Motor neuron (in vitro differentiated cells): ENCODE results near the gene ADARB1. TPM values are rescaled to one million over a fixed set of nuclear protein-coding genes. Genes with fewer than 3 reads are reported as not detected.

Source experiments
- ATAC-seq, 8 experiments: fragments of 200-7000 bp; cut with Tn5 transposase; replicated peaks in 6 of 8; 2 replicates each; pipeline ENCODE4 v1.8.0; 2021; ENCODE audit warnings: mild to moderate bottlenecking in 8 of 8, moderate library complexity in 8 of 8
- H3K27ac ChIP-seq, 2 donors: fragments of 250-450 bp; sonication (Bioruptor Pico); 2 replicates each; pipeline ENCODE4 v1.9.0; 2021; ENCODE audit warnings: antibody characterized with exemption in 2 of 2, mild to moderate bottlenecking in 2 of 2, moderate library complexity in 1 of 2
- H3K4me1 ChIP-seq, 2 donors: fragments of 250-450 bp; sonication (Bioruptor Pico); replicated peaks in 1 of 2; 2 replicates each; pipeline ENCODE4 v1.6.1; 2021; ENCODE audit warnings: antibody characterized with exemption in 2 of 2, mild to moderate bottlenecking in 2 of 2, moderate library complexity in 1 of 2
- H3K4me3 ChIP-seq, 5 donors: fragments of 250-450 bp; sonication (Bioruptor Pico); 2 replicates each; pipeline ENCODE4 v1.9.0; 2021; ENCODE audit warnings: antibody characterized with exemption in 5 of 5, mild to moderate bottlenecking in 5 of 5, moderate library complexity in 4 of 5
- WGBS, 10 experiments: fragments of 450-650 bp; shearing (Covaris generic); methylation state at CpG; one replicate each; pipeline ENCODE4 v1.0.0; 2022; 5-methylcytosine and 5-hydroxymethylcytosine counted together
- in situ Hi-C, 9 experiments: fragments of 400-800 bp; cut with MboI; loops; one replicate each; pipeline ENCODE4 v1.15.0; 2021; ENCODE audit warnings: low sequenced_read_pairs in 9 of 9, low pct_unique_long_range_greater_than_20kb in 2 of 9; ENCODE audit not compliant: unreplicated experiment in 9 of 9
- total RNA-seq, 8 experiments: library from RNA; unstranded; fragments of 300-600 nt; gene quantifications; 2 replicates each; pipeline versions ENCODE4 v1.2.3 to v1.2.4, GENCODE V29; 2022

The ADARB1 gene
- total RNA-seq, 8 experiments from 2014 or later: 3.7 to 18.4 (median 8.2) TPM

DNA sequence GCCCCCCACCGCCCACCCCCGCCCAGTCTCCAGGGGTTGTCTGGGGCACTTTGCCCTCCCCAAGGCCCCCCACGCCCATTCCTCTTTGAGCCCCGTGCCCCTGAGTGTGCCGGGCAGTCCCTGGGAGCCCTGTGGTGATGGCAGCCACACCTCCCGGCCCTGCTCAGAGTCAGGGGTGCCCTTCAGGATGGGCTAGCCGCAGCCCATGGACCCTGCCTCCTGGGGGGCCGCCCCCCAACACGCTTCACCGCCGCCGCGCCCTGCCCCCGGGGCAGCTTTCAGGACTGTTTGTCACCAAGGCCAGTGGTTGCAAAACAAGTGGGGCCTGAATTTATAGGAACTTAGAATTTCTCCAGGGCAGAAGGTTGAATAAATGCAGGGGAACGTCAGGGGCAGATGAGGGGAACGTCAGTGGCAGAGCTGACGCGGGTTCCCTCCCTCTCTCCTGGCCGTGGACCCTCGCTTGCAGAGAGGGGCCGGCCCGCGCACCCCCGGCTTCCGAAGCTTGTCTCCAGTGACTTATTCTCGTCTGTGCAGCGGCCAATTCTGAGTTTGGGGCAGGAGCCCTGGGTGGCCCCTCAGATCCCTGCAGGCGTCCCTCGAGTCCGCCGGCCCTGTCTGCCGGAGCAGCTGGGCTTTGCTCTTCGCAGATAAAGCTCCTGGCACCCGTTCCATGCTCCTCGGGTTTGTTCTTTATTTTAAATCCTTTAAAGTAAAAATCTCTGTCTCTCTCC lies 41.2 kb upstream of the ADARB1 start:
- 28 to 100% (median 76%) methylated on average over 1 to 23 of the region's 35 CpGs; no CpG with 5 or more reads in 3 of the 10 experiments for WGBS, 10 experiments
- in situ Hi-C loops: no loop called here
- Histone ChIP-seq H3K4me3 (no peak overlapping the region), H3K27ac (no peak overlapping the region), H3K4me1 (peaks cover 34 to 35% of the 10 kb centered on the region in 2 donors)
- ATAC-seq: no peak

DNA sequence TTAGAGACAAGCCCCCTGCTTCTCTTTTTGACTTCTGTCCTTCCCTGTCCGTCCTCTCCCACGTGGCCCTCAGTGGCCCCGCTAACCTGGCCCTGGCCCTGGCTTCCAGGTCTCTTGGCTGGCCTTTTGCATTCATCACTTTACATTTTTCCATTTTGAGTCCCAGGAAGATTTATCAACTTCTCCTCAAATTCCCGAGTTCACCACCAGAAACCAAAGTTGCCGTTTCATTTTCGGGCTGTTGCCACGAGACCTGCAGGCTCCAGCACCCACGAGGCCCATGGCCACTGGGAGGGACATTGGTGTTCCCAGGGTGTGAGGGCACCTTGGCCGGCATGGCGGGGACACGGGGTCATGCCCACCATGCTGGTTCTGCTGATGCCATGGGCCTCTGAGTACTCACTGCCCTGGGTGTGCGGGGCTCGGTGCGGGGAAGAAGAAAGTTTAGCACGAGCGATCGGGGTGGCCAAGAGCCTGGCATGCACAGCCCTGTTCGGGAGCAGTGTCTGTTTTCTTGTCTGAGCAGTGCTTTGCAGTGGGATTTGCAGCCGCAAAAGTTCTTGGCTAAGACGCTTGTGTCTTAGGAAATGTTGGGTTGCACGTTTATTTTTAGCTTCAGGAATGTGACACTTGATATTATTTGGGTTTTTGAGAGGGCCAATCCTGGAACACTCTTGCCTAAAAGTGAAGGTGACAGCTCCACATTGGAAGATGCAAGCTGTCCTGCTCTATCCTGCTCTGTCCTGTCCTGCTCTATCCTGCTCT lies 40.4 kb upstream of the ADARB1 start:
- H3K27ac ChIP-seq: no peak overlapping the region
- 6 to 95% (median 69%) methylated on average over 2 to 19 of the region's 21 CpGs; no CpG with 5 or more reads in 1 of the 10 experiments for WGBS, 10 experiments
- in situ Hi-C loops: no loop called here
- no peak overlapping the region for H3K4me3 ChIP-seq
- no peak for ATAC-seq
- peaks cover 34 to 35% of the 10 kb centered on the region in 2 donors for H3K4me1 ChIP-seq

DNA sequence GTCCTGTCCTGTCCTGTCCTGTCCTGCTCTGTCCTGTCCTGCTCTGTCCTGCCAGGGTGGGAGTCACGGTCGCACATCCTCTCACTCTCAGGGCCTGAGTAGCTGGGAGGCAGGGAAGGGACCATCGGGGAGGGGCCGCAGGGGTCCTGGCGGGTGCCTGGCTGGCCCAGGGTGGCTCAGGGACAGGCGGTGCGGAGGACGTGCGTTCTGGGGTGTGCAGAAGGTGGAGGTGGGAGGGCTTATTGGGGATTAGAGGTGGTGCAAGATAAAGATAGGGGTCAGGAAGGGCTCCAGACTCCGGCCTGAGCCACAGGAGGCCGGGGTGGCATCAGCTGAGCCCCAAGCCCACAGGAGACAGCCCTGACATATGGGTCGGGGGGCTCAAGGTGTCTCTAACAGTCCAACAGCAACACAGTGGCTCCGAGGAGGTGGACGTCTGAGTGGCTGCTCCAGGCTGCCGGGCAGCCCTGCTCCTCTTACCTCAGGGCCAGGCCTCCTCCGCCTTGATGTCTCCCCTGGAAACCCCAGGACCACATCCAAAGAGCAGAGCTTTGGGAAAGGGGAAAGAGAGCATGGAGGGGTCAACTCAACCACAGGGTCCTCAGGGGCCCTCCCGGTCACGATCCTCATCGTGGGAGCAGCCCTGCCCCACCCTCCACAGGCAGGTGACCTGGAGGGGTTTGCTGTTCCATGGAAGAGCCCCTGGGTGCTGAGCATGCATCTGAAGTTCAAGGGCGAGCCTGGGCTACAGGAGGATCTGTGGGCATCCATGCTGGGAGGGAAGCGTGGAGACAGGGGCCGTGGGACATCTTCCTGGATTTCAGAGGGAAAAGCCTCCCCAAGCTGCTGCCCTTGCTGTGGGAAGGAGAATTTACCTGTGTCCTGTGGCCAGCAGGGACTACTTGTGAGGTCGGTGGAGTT lies 39.6 kb upstream of the ADARB1 start:
- in situ Hi-C loops: no loop called here
- Histone ChIP-seq H3K4me1 (peaks cover 26 to 27% of the 10 kb centered on the region in 2 donors), H3K4me3 (no peak overlapping the region), H3K27ac (no peak overlapping the region)
- no peak for ATAC-seq
- 47 to 100% (median 96%) methylated on average over 1 to 10 of the region's 23 CpGs; no CpG with 5 or more reads in 5 of the 10 experiments for WGBS, 10 experiments

DNA sequence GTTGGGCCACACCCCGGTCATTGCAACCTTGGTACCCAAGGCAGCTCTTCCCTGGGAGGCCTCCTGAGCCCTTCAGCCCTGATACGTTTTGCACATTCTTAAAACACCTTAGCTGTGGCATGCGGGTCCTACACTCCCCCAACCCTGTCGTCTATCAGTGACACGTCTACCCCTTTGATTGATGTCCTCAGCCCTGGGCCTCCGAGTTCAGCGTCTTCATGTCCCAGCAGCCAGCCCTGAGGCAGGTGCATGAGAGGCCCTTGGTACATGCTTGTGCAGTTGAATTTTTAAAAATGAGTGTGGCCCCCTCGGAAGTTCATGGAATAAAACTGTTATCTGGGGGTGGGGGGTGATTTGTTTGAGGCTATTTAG lies 38.9 kb upstream of the ADARB1 start:
- no peak for ATAC-seq
- no peak overlapping the region for H3K4me3 ChIP-seq
- 94 to 100% (median 100%) methylated on average over 1 to 3 of the region's 8 CpGs; no CpG with 5 or more reads in 6 of the 10 experiments for WGBS, 10 experiments
- peaks cover 20 to 22% of the 10 kb centered on the region in 2 donors for H3K4me1 ChIP-seq
- no peak overlapping the region for H3K27ac ChIP-seq
- in situ Hi-C loops: no loop called here

DNA sequence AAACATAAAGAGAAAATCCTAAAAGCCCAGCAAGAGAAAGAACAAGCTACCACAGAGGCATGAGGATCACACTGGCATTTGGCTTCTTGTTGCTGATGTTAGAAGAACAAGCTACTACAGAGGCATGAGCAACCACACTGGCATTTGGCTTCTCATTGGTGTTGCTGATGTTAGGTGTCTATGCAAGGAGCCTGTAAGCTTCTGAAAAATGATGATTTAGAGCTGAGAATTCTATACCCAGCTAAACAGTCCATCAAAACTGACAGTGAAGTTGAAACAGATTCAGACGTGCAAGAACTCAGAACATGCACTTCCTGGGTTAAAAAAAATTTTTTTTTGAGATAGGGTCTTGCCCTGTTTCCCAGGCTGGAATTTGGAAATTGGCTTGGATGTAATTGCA lies 37.8 kb upstream of the ADARB1 start:
- 20 to 75% (median 60%) methylated on average over 1 of the region's 1 CpG; no CpG with 5 or more reads in 5 of the 10 experiments for WGBS, 10 experiments
- H3K4me1 ChIP-seq: peaks cover 15% of the 10 kb centered on the region in 2 donors
- in situ Hi-C loops: no loop called here
- no peak for ATAC-seq
- no peak overlapping the region for H3K4me3 ChIP-seq
- no peak overlapping the region for H3K27ac ChIP-seq

DNA sequence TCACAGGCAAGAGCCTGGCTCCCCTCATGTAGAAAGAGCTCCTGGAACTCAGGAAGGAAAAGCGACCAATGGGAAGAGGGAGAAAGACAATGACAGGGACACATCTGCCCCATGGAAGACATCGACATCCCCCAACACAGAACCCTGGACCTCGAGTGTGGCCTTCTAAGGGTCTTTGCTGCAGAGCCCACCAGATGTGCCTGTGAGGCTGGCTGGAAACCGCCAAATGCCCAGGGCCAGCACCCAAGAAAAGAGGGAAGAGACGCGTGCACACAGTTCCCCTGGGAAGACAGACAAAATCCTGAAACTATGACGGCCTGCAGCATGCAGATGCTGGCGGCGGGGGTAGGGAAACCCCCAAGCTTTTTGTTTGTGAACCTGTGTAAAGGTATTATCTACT lies 36.4 kb upstream of the ADARB1 start:
- no peak for ATAC-seq
- H3K4me1 ChIP-seq: peaks cover 8 to 9% of the 10 kb centered on the region in 2 donors
- H3K4me3 ChIP-seq: no peak overlapping the region
- in situ Hi-C loops: no loop called here
- H3K27ac ChIP-seq: no peak overlapping the region
- WGBS, 10 experiments: 74 to 100% (median 96%) methylated on average over 1 to 4 of the region's 9 CpGs; no CpG with 5 or more reads in 3 of the 10 experiments

DNA sequence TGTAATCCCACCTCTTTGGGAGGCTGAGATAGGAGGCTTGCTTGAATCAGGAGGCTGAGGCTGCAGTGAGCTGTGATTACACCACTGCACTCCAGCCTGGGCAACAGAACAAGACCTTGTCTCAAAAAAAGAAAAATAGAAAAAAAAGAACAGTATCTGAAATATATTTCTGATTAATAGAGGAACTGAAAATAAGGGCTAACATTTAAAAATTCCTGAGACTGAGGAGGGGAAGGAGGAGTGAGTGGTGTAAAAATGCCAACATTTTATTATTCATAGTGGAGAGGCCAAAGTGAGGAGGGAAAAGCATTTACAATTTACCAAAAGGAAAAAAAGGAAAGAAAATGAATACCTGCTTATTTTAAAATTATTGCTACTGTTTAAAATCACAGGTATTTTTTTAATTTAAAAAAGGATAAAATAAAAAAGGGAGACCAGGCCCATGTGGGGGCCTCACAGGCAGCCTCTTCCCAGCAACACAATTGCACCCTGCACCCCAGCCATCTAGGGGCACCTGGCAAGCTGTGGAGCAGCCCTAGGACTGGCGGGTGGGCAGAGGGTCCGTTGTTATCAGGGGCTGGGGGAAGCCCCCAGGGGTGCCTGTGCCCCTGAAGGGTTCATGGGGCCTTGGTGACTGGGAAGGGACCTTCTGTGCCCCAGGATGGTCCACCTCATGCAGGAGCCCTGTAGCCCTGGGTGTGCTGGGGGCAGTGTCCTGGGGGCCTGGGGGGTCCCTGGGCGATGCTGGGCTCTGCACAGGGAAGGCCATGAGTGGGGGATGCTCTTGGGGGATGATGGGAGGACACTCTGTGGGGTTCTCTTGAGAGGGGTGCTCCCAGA lies 34.8 kb upstream of the ADARB1 start:
- no peak for ATAC-seq
- in situ Hi-C loops: no loop called here
- Histone ChIP-seq H3K4me3 (no peak overlapping the region), H3K27ac (no peak overlapping the region), H3K4me1 (peaks cover 5 to 8% of the 10 kb centered on the region in 2 donors)
- WGBS, 10 experiments: no CpG with 5 or more reads among the region's 3 CpGs

DNA sequence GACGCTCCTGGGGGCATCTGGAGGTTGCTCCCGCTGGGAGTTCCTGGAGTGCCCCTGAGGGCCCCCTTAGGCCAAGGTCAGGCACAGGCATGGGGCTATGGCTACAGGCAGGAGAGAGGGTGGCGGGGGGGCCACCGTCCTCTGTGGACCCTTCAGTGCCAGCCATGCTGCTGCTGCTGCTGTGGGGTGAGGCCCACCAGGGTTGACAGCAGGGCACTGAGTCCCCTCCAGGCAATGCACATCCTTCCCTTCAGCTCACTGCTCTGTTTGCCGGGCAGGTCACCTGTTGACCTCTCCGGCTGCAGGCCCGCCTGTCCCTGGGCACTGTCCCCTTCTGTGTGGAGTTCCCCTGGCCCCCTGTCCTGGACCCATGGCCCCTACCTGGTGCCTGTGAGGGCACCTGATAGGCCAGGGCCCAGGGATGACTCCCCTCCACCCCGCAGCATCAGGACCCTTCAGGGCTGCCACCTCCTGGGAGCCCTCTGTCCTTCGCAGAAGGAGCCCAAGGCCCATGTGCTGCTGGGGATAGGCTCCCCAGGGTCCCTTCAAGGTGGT lies 34.1 kb upstream of the ADARB1 start:
- Histone ChIP-seq H3K4me1 (peaks cover 5 to 8% of the 10 kb centered on the region in 2 donors), H3K4me3 (no peak overlapping the region), H3K27ac (no peak overlapping the region)
- in situ Hi-C loops: no loop called here
- 80% methylated on average over 2 of the region's 9 CpGs; no CpG with 5 or more reads in 9 of the 10 experiments for WGBS, 10 experiments
- no peak for ATAC-seq

DNA sequence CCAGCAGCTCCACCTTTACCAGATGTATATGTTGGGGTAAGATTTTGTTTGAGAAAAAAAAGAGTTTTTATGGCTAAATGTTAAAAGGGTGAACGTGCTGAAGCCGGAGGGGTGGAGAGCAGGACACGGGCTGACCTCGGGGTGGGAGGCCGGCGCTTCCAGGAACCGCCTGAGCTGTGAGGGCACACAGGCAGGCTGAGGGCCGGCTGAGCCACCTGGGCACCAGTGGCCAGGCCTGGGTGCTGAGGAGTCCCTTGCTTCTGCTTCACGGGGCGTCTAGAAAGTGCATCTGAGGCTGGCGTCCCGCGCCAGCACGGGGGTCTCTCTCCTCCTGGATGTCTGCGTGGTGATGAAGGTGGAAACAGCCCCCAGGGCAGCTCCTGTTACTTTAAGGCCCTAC lies 33.6 kb upstream of the ADARB1 start:
- Histone ChIP-seq H3K27ac (no peak overlapping the region), H3K4me1 (peaks cover 5 to 8% of the 10 kb centered on the region in 2 donors), H3K4me3 (no peak overlapping the region)
- in situ Hi-C loops: no loop called here
- peak in 2 of 8 experiments; percentile 9 to 12 for ATAC-seq
- WGBS, 10 experiments: 56 to 89% (median 83%) methylated on average over 1 to 7 of the region's 15 CpGs; no CpG with 5 or more reads in 7 of the 10 experiments

DNA sequence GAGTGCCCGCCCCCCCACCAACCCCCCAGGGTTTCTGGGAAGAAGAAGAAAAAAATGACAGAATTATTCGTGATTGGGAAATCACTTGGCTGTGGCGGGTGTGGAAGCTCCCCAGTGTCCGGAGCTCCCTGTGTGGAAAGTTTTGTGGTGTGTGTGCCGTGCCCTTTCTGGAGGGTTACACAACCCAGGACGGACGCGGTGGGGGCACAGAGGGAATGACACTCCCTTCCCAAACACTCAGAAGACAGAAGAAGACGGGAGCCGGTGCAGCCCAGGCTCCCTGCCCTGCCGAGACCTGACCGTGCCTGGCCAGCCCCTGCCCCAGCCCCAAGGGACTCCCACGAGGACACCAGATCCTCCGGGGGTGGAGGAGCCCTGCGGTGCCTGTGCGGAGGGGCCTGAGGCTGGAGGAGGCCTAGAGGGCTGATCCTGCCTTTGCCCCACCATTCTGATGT lies 33.0 kb upstream of the ADARB1 start:
- Histone ChIP-seq H3K4me3 (no peak overlapping the region), H3K4me1 (peaks cover 5 to 8% of the 10 kb centered on the region in 2 donors), H3K27ac (no peak overlapping the region)
- in situ Hi-C loops: no loop called here
- ATAC-seq: peak in 6 of 8 experiments; percentile 16 to 92 (median 50)
- 4 to 83% (median 35%) methylated on average over 2 to 12 of the region's 16 CpGs; no CpG with 5 or more reads in 4 of the 10 experiments for WGBS, 10 experiments

DNA sequence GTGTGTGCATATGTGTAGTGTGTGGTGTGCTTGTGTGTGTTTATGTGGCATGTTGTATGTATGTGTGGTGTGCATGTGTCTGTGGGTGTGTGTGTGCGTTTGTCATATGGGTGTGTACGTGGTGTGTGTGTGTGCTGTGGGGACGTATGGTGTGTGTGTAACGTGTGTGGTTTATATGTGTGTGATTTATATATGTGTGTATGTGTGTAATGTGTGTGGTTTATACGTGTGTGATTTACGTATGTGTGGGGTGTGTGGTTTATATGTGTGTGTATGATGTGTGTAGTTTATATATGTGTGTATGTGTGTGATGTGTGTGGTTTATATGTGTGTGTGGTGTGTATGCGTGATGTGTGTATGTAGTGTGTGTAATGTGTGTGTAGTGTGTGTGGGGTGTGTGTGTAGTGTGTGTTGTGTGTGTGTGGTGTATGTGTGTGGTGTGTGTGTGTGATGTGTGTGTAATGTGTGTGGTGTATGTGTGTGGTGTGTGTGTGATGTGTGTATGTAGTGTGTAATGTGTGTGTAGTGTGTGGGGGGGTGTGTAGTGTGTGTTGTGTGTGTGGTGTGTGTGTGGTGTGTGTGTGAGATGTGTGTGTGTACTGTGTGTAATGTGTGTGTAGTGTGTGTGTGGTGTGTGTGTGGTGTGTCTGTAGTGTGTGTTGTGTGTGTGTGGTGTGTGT lies 32.3 kb upstream of the ADARB1 start:
- Histone ChIP-seq H3K4me3 (no peak overlapping the region), H3K4me1 (peaks cover 5 to 8% of the 10 kb centered on the region in 2 donors), H3K27ac (no peak overlapping the region)
- no peak for ATAC-seq
- in situ Hi-C loops: no loop called here
- 68 to 100% (median 88%) methylated on average over 2 to 6 of the region's 7 CpGs; no CpG with 5 or more reads in 6 of the 10 experiments for WGBS, 10 experiments
